Ovary (tissue), 9 donors: ENCODE results near the gene PCDHA1. TPM values are rescaled to one million over a fixed set of nuclear protein-coding genes. Genes with fewer than 3 reads are reported as not detected.
A peak's percentile ranks its signal among the peaks of the same experiment; 100 is the strongest.

Experiments
- DNase-seq, 5 donors: peaks; one replicate each; pipeline ENCODE4 v3.0.0-alpha.2; 2019 to 2020
- H3K27ac ChIP-seq, 2 donors: fragments of 200-600 bp; one replicate each; pipeline versions ENCODE4 v1.5.1 to v1.8.0; 2019 to 2022
- H3K27me3 ChIP-seq: fragments of 200-600 bp; one replicate; pipeline ENCODE4 v1.8.0; 2022
- H3K36me3 ChIP-seq: fragments of 200-600 bp; sonication (generic); one replicate; pipeline ENCODE4 v1.5.1; 2019
- H3K4me1 ChIP-seq: one replicate; pipeline ENCODE4 v1.8.1; 2013; ENCODE audit warnings: mild to moderate bottlenecking, moderate library complexity; ENCODE audit not compliant: insufficient read depth
- H3K4me3 ChIP-seq: fragments of 200-600 bp; sonication (generic); one replicate; pipeline ENCODE4 v1.5.1; 2017
- H3K9me3 ChIP-seq, 2 donors: fragments of 200-600 bp in 1 of 2; sonication (generic) in 1 of 2; one replicate each; pipeline versions ENCODE4 v1.5.1 to v1.8.1; 2013 to 2019; ENCODE audit warnings: mild to moderate bottlenecking in 1 of 2, moderate library complexity in 1 of 2
- CTCF ChIP-seq, 3 donors: fragments of 450-650 bp in 2 of 3; fragments of 200-600 bp in 1 of 3; IDR thresholded peaks; one replicate each; pipeline versions ENCODE4 v1.5.1 to v1.8.0; 2016 to 2022; ENCODE audit warnings: antibody characterized with exemption in 3 of 3, mild to moderate bottlenecking in 1 of 3
- EP300 ChIP-seq: sonication (generic); formaldehyde crosslinking; IDR thresholded peaks from one replicate; pipeline ENCODE4 v1.6.1; 2017; ENCODE audit warnings: antibody characterized with exemption
- POLR2A ChIP-seq: fragments of 450-650 bp; IDR thresholded peaks from one replicate; pipeline ENCODE4 v1.6.1; 2017; ENCODE audit warnings: antibody characterized with exemption, mild to moderate bottlenecking, moderate library complexity
- WGBS, 3 donors: extraction: QIAGEN DNeasy Blood & Tissue Kit in 1 of 3; methylation state at CpG; one replicate each; pipeline versions ENCODE4 v1.1.5 to v1.1.7; 2013 to 2017; 5-methylcytosine and 5-hydroxymethylcytosine counted together
- intact Hi-C, 4 donors: fragments of 100-400 bp; cut with DNase I; formaldehyde crosslinking; loops; one replicate each; pipeline versions ENCODE4 v1.11.0 to v1.15.1; 2022 to 2023
- polyA plus RNA-seq, 2 donors: library from polyadenylated mRNA; stranded (reverse); fragments of 200-250 nt in 1 of 2; fragments of 350-450 nt in 1 of 2; fragmentation: Illumina TruSeq in 1 of 2; extraction: RNeasy Lipid Tissue Mini Kit (QIAGEN cat#74804) in 1 of 2; gene quantifications; one replicate each; pipeline ENCODE4 v1.2.3, GENCODE V29; 2013 to 2014
- total RNA-seq, 7 donors: library from RNA; depleted of rRNA in 2 of 7; stranded (reverse); fragments of >200 nt in 2 of 7; fragmentation: NEBNext Ultra II Directional in 3 of 7; extraction: Animal tissue kit (Norgen Biotek cat#: 25700) in 3 of 7; gene quantifications; one replicate each; pipeline versions ENCODE4 v1.1.0 to v1.2.4, GENCODE V29; 2016 to 2023
- donor health status: DM: no; HTN: no; CAD: no; lungs with moderate emphysema.
- donor health status: DM: no; HTN: no; CAD: no.
- donor health status: Bipolar disorder and iron deficiency.
- donor health status: DM: yes; HTN: yes; CAD: no.
- donor health status: DM: no; HTN: no; CAD: no.
- donor health status: DM: yes; HTN: yes; CAD: no.

PCDHA1 gene
- total and polyA plus RNA-seq, 9 donors, result 0.05 TPM; not detected in 8

GRCh38 chr5:140927228-140927573 is 141.3 kb downstream of the PCDHA1 start:
- DNase-seq, result no peak
- Histone ChIP-seq H3K27ac (no peak overlapping the region), H3K4me1 (peaks cover 14% of the 10 kb centered on the region), H3K36me3 (no peaks in the 10 kb centered on the region), H3K4me3 (peak overlapping the region; percentile 35), H3K9me3 (no peaks in the 10 kb centered on the region), H3K27me3 (no peaks in the 10 kb centered on the region)
- intact Hi-C loops, result no loop called here
- 4 to 8% (median 7%) methylated on average over 26 of the region's 26 CpGs for WGBS, 3 donors
- TF ChIP-seq EP300 (no peak), POLR2A (no peak), CTCF (IDR thresholded peaks at IDR 0.05) (no peak)

- no peaks in the 10 kb centered on the region for H3K36me3 ChIP-seq
- TF ChIP-seq CTCF (IDR thresholded peaks at IDR 0.05) (no peak), EP300 (no peak), POLR2A (no peak)
- DNase-seq, result no peak
- no peaks in the 10 kb centered on the region for H3K9me3 ChIP-seq
- H3K27me3 ChIP-seq, result no peaks in the 10 kb centered on the region
- H3K27ac ChIP-seq, result no peak overlapping the region
- 67 to 80% (median 73%) methylated on average over 4 of the region's 4 CpGs for WGBS, 3 donors
- no peaks in the 10 kb centered on the region for H3K4me1 ChIP-seq
- intact Hi-C loops, result no loop called here
- H3K4me3 ChIP-seq, result no peak overlapping the region
These were observed 149.1 kb downstream of the PCDHA1 start for GRCh38 chr5:140934964-140935606.

- Histone ChIP-seq H3K9me3 (no peaks in the 10 kb centered on the region), H3K4me1 (no peaks in the 10 kb centered on the region), H3K27ac (no peak overlapping the region), H3K4me3 (no peak overlapping the region), H3K36me3 (no peaks in the 10 kb centered on the region), H3K27me3 (no peaks in the 10 kb centered on the region)
- no peak for DNase-seq
- intact Hi-C loops, result no loop called here
- no peak for TF ChIP-seq CTCF (IDR thresholded peaks at IDR 0.05)
- no peak for TF ChIP-seq POLR2A
- TF ChIP-seq EP300, result no peak
- WGBS, 3 donors, result 29 to 66% (median 61%) methylated on average over 2 of the region's 2 CpGs
These were observed 160.6 kb downstream of the PCDHA1 start for GRCh38 chr5:140946578-140946977.

GRCh38 chr5:140951636-140952035 is 165.7 kb downstream of the PCDHA1 start:
- WGBS, 3 donors, result 72 to 79% (median 74%) methylated on average over 6 of the region's 6 CpGs
- Histone ChIP-seq H3K36me3 (no peaks in the 10 kb centered on the region), H3K9me3 (no peaks in the 10 kb centered on the region), H3K4me3 (no peak overlapping the region), H3K27me3 (no peaks in the 10 kb centered on the region), H3K4me1 (no peaks in the 10 kb centered on the region), H3K27ac (no peak overlapping the region)
- intact Hi-C loops, result no loop called here
- DNase-seq, result no peak
- TF ChIP-seq CTCF (IDR thresholded peaks at IDR 0.05) (no peak), EP300 (no peak), POLR2A (no peak)
